HG03521 (cell line): ENCODE measurements around the gene CHST11.

Source experiments
- ATAC-seq: cut with Tn5 transposase; IDR thresholded peaks from one replicate; pipeline ENCODE4 v1.9.1; 2021; ENCODE audit warnings: mild to moderate bottlenecking, moderate library complexity; ENCODE audit not compliant: unreplicated experiment

CHST11 gene

GRCh38 chr12:104708891-104709290, 252.1 kb downstream of the CHST11 start:
- ATAC-seq, result no peak

GRCh38 chr12:104709692-104710435, 253.1 kb downstream of the CHST11 start:
- no peak for ATAC-seq

- no peak for ATAC-seq
Measured at GRCh38 chr12:104710940-104711689, 254.4 kb downstream of the CHST11 start.

GRCh38 chr12:104712477-104712876, 255.7 kb downstream of the CHST11 start:
- no peak for ATAC-seq

- no peak for ATAC-seq
Measured at GRCh38 chr12:104712968-104713367, 256.2 kb downstream of the CHST11 start.

DNA sequence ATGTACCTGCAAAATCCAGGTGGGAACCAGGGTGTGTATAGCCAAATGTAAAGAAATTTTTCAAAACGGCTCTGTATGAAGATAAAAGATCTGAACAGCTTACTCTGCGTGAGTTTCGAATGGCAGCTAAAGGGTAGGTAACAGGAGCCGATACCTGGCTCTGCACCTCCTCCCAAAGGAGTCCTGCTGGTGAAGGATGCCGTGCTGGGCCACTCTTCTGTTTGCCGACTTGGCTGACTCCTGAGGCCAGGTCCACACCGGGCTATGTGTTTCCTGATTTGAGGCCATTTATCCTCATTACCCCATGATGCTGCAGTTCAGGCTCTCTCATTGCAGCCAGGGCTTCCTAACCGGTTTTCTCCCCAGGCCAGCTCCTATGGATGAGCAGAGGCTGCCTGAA, 256.7 kb downstream of the CHST11 start:
- ATAC-seq, result no peak

GRCh38 chr12:104714369-104714768, 257.6 kb downstream of the CHST11 start:
- ATAC-seq, result no peak

DNA sequence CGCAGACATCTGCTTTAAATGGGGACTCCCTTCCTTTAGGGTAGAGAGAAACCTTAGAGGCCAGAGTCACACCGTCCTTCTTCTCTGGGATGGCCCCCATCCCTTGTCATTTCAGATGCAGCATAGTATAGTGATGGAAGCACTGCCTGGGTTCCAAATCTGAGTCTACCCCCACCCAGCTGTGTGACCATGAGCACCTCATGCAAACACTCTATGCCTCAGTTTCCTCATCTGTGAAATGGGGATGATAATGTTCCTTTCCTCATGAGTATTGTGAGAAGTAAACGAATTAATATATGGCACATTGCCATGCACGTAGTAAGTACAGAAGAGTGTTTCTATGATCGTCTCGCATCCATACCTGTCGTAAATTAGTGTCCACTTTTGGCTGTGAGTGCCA, 259.4 kb downstream of the CHST11 start:
- no peak for ATAC-seq

- no peak for ATAC-seq
Measured at GRCh38 chr12:104718304-104718929, 261.7 kb downstream of the CHST11 start.

DNA sequence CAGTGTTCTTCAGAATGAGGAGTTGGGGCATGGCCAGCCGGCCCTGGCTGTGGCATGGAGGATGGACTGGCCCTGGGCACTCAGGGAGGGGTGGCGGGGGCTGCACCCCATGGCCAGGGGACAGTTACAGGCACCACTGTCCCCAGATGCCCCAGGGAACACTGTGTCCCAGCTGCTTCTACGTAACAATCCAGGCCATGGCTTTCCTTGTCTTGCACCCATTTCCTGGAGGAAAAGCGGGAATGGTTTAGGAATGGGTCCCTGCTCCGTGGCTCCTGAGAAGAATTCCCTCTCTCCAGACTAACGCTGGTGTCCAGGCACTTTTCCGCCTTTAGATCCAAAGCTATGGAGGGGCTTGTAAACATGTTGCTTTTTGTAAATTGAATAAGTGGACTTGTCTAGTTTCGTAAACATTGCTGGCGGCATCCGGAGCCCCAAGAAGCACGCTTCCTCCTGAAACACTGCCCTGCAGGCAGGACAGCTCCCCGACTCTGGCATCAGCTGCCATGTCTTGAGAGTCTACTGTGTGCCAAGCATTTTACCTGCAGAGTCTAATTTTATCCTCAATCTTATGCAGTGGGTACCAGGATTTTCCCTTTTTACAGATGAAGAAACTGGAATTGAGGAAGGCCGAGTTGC, 263.1 kb downstream of the CHST11 start:
- no peak for ATAC-seq

DNA sequence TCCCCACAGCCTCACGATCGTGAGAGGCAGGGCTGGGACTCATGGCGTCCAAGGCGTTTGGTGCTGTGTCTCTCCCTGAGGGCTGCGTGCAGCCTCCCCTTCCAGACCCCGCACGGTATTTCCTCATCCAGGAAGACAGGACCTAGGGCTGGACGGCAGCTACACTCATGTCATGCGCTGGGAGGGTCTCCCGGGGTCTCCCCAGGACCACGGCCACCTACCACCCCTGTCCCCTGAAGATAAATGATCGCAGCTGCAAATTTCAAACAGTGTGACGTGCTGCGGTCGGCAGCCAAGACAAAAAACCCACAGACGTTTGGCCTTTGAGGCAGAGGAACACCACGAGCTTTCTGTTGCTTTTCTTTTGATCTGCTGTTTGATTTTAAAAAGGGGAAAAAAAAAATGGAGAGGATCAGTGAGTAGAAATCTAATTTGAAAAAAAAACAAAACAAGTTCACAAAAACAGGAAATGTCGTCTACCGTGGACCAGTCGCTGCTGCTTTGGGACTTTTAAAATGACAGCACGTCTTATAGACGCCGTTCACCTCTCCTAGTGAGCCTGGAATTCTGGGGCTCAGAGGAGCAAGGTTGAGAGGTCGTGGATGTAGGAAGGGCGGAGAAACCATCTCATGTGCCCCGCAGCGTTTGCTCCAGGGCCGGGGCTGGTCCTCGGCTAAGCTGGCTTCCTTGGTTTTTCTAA, 263.7 kb downstream of the CHST11 start:
- ATAC-seq, result no peak

DNA sequence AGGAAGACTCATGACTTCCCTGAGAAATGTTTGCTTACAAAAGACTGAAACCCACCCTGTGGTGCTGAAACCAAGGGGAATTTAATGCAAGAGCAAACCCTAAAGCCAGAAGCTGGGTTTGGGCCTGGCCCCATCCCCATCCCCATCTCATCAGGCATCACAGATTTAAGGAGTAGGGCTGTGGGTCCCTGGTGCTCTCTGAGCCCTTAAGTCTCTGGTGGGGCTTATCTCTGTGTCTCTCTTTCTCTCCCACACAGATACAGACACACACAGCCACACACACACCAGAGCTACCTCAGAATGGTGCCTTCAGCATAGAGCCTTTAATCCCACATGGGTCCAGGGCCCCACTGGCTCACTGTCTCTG, 264.3 kb downstream of the CHST11 start:
- no peak for ATAC-seq

DNA sequence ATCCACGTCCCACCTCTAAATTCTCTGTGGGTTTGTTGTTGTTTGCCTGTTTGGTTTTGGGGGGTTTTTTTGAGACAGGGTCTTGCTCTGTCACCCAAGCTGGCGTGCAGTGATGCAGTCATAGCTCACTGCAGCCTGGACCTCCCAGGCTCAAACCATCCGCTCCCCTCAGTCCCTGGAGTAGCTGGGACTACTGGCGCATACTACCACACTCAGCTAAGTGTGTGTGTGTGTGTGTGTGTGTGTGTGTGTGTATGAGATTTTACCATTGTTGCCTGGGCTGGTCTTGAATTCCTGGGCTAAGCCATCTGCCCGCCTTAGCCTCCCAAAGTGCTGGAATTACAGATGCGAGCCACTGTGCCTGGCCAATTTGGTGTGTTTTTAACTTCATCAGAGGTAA, 265.2 kb downstream of the CHST11 start:
- ATAC-seq, result no peak

DNA sequence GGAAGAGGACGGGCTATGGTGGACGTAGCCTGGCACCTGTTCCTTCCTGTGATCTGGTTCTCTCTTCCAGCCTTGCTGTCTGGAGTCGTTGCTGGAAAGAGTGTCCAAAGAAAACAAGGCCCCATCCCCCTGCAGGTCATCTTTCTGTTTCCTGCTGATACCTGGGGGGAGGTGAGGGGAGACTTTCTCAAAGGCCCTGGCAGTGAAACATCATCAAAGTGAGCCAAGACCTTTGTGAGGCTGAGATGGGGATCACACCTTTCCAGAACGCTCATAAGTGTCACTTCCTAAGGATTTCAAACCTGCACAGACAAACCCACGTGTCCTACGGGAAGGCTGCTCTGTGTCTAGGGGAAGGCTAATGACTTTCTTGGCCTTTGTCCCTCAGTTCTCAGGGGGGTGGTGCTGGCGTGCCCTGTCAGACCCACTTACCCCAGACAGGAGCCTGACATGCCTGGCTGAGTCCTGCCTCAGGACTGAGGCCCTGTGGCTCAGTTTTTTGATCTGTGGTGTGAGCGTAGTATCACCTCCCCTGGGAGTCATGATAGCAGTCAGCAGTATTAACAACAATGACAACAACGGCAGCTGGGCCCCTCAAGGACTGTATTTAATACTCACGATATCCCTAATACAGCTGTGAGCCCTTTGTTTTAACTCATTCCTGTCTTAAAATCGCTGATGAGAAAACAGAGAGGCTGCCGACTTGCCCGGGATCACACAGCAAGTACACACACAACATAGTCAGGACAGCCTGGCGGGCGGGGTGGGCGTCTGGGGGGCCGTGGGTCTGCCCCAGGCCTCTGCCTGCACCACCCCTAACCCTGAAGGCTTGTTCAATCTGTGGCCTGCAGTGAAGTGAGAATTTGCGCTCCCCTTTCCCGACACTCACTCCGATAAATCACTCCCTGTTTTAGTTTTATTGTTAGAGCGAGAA, 266.1 kb downstream of the CHST11 start:
- ATAC-seq, result no peak

DNA sequence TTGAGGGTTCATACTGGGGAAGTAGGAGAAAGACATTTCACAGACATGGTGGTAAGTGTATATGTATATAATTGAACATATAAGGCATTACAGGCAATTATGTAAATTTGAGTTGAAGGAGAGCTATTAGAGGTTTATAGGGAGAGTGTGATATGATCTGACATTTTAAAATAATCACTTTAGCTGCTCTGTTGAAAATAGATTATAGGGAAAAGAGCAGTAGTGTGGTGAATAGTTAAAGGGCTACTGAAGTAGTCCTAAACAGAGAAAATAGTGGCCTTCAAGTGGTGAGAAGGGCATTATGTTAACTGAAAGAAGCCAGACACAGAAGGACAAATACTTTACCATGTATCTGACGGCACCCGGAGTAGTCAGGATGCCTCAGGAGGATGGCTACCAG, 267.1 kb downstream of the CHST11 start:
- no peak for ATAC-seq

DNA sequence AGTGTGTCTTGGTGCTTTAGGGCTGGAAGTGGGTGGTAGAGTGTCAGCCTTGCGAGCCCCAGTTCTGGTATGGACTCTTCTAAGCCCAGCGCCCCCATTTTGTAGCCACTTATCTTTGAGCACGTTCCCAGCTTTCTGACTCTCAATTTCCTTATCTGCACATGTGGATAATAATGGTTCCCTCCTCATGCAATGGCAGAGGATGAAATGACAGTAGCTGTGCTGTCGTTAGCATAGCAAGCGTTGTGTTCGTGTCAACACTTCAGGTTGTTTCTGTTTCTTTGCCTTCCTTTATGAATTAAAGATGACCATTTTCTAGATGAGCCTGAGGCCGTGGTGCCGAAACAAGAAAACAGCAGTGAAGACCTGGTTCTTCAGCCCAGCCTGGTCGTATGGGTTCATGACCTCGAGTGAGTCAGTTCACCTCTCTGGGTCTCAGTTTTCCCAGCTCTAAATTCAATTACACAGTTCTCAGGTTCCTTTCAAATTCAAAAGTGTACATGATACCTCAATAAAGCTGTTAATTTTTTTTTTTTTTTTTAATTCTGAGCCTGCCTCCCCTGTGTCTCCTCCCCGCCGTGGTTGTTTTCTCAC, 268.3 kb downstream of the CHST11 start:
- ATAC-seq, result no peak

GRCh38 chr12:104725610-104726009, 268.9 kb downstream of the CHST11 start:
- no peak for ATAC-seq

DNA sequence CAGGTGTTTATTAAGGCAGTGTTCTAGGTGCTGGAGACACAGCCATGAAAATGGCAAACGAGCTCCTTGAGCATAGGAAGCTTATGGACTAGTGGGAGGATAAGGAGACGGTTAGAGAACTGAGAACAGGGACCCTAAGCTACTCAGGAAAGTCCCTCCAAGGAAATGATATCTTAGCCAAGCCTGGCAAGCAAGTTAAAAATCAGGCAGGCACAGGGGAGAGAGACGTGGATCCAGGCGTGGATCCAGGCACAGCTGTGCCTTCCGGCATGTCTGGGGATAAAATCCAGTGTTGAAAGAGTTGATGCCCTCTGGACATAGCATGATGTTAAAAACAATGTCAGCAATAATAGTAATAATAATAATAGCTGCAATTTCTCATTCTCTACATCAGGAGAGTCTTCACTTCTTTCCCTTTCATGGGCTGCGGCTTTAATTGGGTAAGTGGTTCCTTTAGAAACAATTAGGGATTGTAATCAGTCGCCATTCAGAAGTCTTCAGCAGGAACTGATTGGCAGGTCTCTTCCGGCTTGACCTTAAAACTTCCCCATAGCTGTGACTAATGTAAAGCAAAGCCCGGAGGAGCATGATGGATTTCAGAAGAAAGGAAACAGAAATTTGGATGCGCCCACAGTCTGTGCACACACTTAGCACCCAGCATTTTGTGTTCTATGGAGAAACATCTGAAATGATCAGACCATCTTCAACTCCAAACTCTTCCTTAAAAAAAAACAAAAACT, 271.1 kb downstream of the CHST11 start:
- ATAC-seq, result no peak

DNA sequence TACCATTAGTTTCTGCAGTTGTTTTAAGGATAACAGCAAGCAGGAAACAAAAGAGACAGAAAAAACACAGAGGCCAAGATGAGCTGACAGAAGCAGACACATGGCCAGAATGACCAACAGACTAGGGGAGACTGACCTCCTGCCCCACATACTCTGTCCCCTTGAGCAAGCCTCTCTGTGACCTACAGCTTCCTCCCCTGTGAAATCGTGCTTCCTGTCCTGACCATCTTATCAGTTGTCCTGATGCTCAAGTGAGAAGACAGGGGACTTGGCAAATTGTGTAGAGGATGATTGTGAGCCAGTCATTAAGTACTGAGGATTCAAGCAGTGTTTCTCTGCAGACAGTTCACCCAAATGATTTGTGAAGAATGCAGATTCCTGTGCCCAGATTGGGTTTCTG, 272.3 kb downstream of the CHST11 start:
- no peak for ATAC-seq
